ENCODE data around the gene EPB41L4A.

The EPB41L4A gene

GRCh38 chr5:112355058-112355685 is 63.9 kb downstream of the EPB41L4A start:
- no peak for TF ChIP-seq NFIC (IDR thresholded peaks at IDR 0.05)
- TF ChIP-seq TEAD4 (IDR thresholded peaks at IDR 0.05), result no peak
- no peak for TF ChIP-seq CREB1 (IDR thresholded peaks at IDR 0.05; ENCODE audit: low read depth)
- TF ChIP-seq MAX (IDR thresholded peaks at IDR 0.05), result no peak
- TF ChIP-seq ZBTB7A (IDR thresholded peaks at IDR 0.05; ENCODE audit: low read depth), result no peak
- TF ChIP-seq EP300 (IDR thresholded peaks at IDR 0.05; ENCODE audit: borderline replicate concordance), result no peak
- TF ChIP-seq EGR1 (IDR thresholded peaks at IDR 0.05), result no peak
- no peak for TF ChIP-seq FOXM1 (IDR thresholded peaks at IDR 0.05; ENCODE audit: borderline replicate concordance, low read depth)
- no peak for TF ChIP-seq USF1 (IDR thresholded peaks at IDR 0.05)
- no peak for TF ChIP-seq YY1 (IDR thresholded peaks at IDR 0.05; ENCODE audit: low read depth)
- no peak for TF ChIP-seq CEBPB (IDR thresholded peaks at IDR 0.05)
- no peak for TF ChIP-seq REST (IDR thresholded peaks at IDR 0.05; ENCODE audit: low read depth)

- TF ChIP-seq EP300 (IDR thresholded peaks at IDR 0.05; ENCODE audit: borderline replicate concordance), result no peak
- TF ChIP-seq FOXM1 (IDR thresholded peaks at IDR 0.05; ENCODE audit: borderline replicate concordance, low read depth), result no peak
- TF ChIP-seq YY1 (IDR thresholded peaks at IDR 0.05; ENCODE audit: low read depth), result no peak
- no peak for TF ChIP-seq CREB1 (IDR thresholded peaks at IDR 0.05; ENCODE audit: low read depth)
- no peak for TF ChIP-seq MAX (IDR thresholded peaks at IDR 0.05)
- no peak for TF ChIP-seq CEBPB (IDR thresholded peaks at IDR 0.05)
- no peak for TF ChIP-seq REST (IDR thresholded peaks at IDR 0.05; ENCODE audit: low read depth)
- no peak for TF ChIP-seq TAF1 (IDR thresholded peaks at IDR 0.05; ENCODE audit: low read depth)
Measured at GRCh38 chr5:112353678-112354077, 65.4 kb downstream of the EPB41L4A start.

GRCh38 chr5:112351225-112351624 is 67.9 kb downstream of the EPB41L4A start:
- TF ChIP-seq RAD21 (IDR thresholded peaks at IDR 0.05; ENCODE audit: low read depth), result no peak
- no peak for TF ChIP-seq TEAD4 (IDR thresholded peaks at IDR 0.05)
- no peak for TF ChIP-seq EGR1 (IDR thresholded peaks at IDR 0.05)
- TF ChIP-seq ZBTB7A (IDR thresholded peaks at IDR 0.05; ENCODE audit: low read depth), result no peak
- TF ChIP-seq EP300 (IDR thresholded peaks at IDR 0.05; ENCODE audit: borderline replicate concordance), result no peak
- TF ChIP-seq TCF12 (IDR thresholded peaks at IDR 0.05; ENCODE audit: low read depth), result no peak

GRCh38 chr5:112350626-112351025 is 68.5 kb downstream of the EPB41L4A start:
- TF ChIP-seq RAD21 (IDR thresholded peaks at IDR 0.05; ENCODE audit: low read depth), result no peak
- no peak for TF ChIP-seq REST (IDR thresholded peaks at IDR 0.05; ENCODE audit: low read depth)
- no peak for TF ChIP-seq TEAD4 (IDR thresholded peaks at IDR 0.05)
- no peak for TF ChIP-seq MAX (IDR thresholded peaks at IDR 0.05)
- TF ChIP-seq ZBTB7A (IDR thresholded peaks at IDR 0.05; ENCODE audit: low read depth), result no peak
- TF ChIP-seq TCF12 (IDR thresholded peaks at IDR 0.05; ENCODE audit: low read depth), result no peak
- no peak for TF ChIP-seq YY1 (IDR thresholded peaks at IDR 0.05; ENCODE audit: low read depth)
- no peak for TF ChIP-seq NFIC (IDR thresholded peaks at IDR 0.05)

- TF ChIP-seq NFIC (IDR thresholded peaks at IDR 0.05), result no peak
- TF ChIP-seq YY1 (IDR thresholded peaks at IDR 0.05; ENCODE audit: low read depth), result no peak
- no peak for TF ChIP-seq CREB1 (IDR thresholded peaks at IDR 0.05; ENCODE audit: low read depth)
- no peak for TF ChIP-seq EGR1 (IDR thresholded peaks at IDR 0.05)
- no peak for TF ChIP-seq TAF1 (IDR thresholded peaks at IDR 0.05; ENCODE audit: low read depth)
- TF ChIP-seq FOXM1 (IDR thresholded peaks at IDR 0.05; ENCODE audit: borderline replicate concordance, low read depth), result no peak
- no peak for TF ChIP-seq TCF12 (IDR thresholded peaks at IDR 0.05; ENCODE audit: low read depth)
- no peak for TF ChIP-seq REST (IDR thresholded peaks at IDR 0.05; ENCODE audit: low read depth)
- TF ChIP-seq MAX (IDR thresholded peaks at IDR 0.05), result no peak
- TF ChIP-seq TEAD4 (IDR thresholded peaks at IDR 0.05), result no peak
- no peak for TF ChIP-seq RAD21 (IDR thresholded peaks at IDR 0.05; ENCODE audit: low read depth)
- TF ChIP-seq EP300 (IDR thresholded peaks at IDR 0.05; ENCODE audit: borderline replicate concordance), result no peak
Measured at GRCh38 chr5:112349371-112349770, 69.7 kb downstream of the EPB41L4A start.

Data from Ishikawa (cell line).